H1 (cell line): Measurements from ENCODE around the gene SAAL1. TPM values are rescaled to one million over a fixed set of nuclear protein-coding genes. Genes with fewer than 3 reads are reported as not detected.

Experiments used
- CTCF ChIA-PET: fragments of 300-600 bp; sonication (Branson Sonifier 250); formaldehyde crosslinking; loops from one replicate; lab custom pipeline; 2021; ENCODE audit not compliant: partially characterized antibody; lab: Charles Lee
- POLR2A ChIA-PET: fragments of 300-600 bp; sonication (Branson Sonifier 250); formaldehyde crosslinking; loops from one replicate; lab custom pipeline; 2021; ENCODE audit warnings: inconsistent platforms; ENCODE audit not compliant: partially characterized antibody; lab: Charles Lee
- DNase-seq, 2 experiments: peaks; one replicate each; pipeline versions ENCODE4 v3.0.0 to v3.0.0-alpha.2; 2010 to 2022; ENCODE audit warnings: low spot score in 2 of 2, low read depth in 1 of 2, mixed read lengths in 1 of 2
- FAIRE-seq: peaks from 2 replicates; lab custom pipeline; 2011; peaks lifted over from hg19 to GRCh38; lab: Jason Lieb, UNC
- H2AFZ ChIP-seq: 2 replicates; pipeline ENCODE4 v1.8.1; 2012; ENCODE audit warnings: low read length, inconsistent platforms
- H2AK5ac ChIP-seq: 2 replicates; pipeline ENCODE4 v1.6.1; 2013; ENCODE audit warnings: low read depth, low read length
- H2BK120ac ChIP-seq: replicated peaks from 2 replicates; pipeline ENCODE3; 2013; ENCODE audit warnings: low read depth, low read length, inconsistent platforms
- H2BK12ac ChIP-seq: 2 replicates; pipeline ENCODE4 v1.6.1; 2013; ENCODE audit warnings: low read depth, low read length
- H2BK15ac ChIP-seq: 2 replicates; pipeline ENCODE4 v1.6.1; 2013; ENCODE audit warnings: low read length
- H2BK20ac ChIP-seq: 2 replicates; pipeline ENCODE4 v1.6.1; 2013; ENCODE audit warnings: low read length
- H2BK5ac ChIP-seq: 2 replicates; pipeline ENCODE4 v1.6.1; 2013; ENCODE audit warnings: low read depth, low read length
- H3K14ac ChIP-seq: 2 replicates; pipeline ENCODE4 v1.6.1; 2013; ENCODE audit warnings: inconsistent platforms; ENCODE audit not compliant: insufficient read length
- H3K18ac ChIP-seq: 2 replicates; pipeline ENCODE4 v1.6.1; 2013; ENCODE audit warnings: low read length; ENCODE audit errors: extremely low read depth
- H3K23ac ChIP-seq: 2 replicates; pipeline ENCODE4 v1.6.1; 2013; ENCODE audit warnings: inconsistent platforms; ENCODE audit not compliant: insufficient read length
- H3K23me2 ChIP-seq: 2 replicates; pipeline ENCODE4 v1.6.1; 2013; ENCODE audit warnings: low read depth, low read length
- H3K27ac ChIP-seq: 2 replicates; pipeline ENCODE4 v1.6.1; 2011; ENCODE audit warnings: low read depth, low read length, inconsistent platforms
- H3K27me3 ChIP-seq, 4 experiments: replicated peaks in 1 of 4; 1 replicate in 1 of 4; 2 replicates in 3 of 4; pipeline versions ENCODE4 v1.6.1 to v1.8.1; 2011 to 2013; ENCODE audit warnings: low read length in 3 of 4, mild to moderate bottlenecking in 3 of 4, inconsistent platforms in 2 of 4, mixed read lengths in 2 of 4, moderate library complexity in 1 of 4; ENCODE audit not compliant: control insufficient read depth in 3 of 4, insufficient read depth in 3 of 4; ENCODE audit errors: extremely low read depth in 1 of 4
- H3K36me3 ChIP-seq, 4 experiments: 2 replicates each; pipeline versions ENCODE4 v1.6.1 to v1.8.1; 2011 to 2013; ENCODE audit warnings: mild to moderate bottlenecking in 4 of 4, low read length in 3 of 4, moderate library complexity in 2 of 4, control low read depth in 1 of 4, inconsistent platforms in 1 of 4; ENCODE audit not compliant: insufficient read depth in 4 of 4, control insufficient read depth in 2 of 4
- H3K4ac ChIP-seq: replicated peaks from 2 replicates; pipeline ENCODE3; 2013; ENCODE audit warnings: low read length, low read depth, mixed read lengths, inconsistent platforms; ENCODE audit not compliant: insufficient read length
- H3K4me1 ChIP-seq, 4 experiments: replicated peaks in 1 of 4; 1 replicate in 1 of 4; 2 replicates in 3 of 4; pipeline versions ENCODE4 v1.6.1 to v1.8.1; 2011 to 2013; ENCODE audit warnings: low read length in 3 of 4, inconsistent platforms in 2 of 4, mixed read lengths in 1 of 4; ENCODE audit not compliant: insufficient read depth in 4 of 4, control insufficient read depth in 3 of 4
- H3K4me2 ChIP-seq, 2 experiments: 2 replicates each; pipeline versions ENCODE4 v1.6.1 to v1.8.1; 2011 to 2013; ENCODE audit warnings: low read depth in 2 of 2, low read length in 2 of 2, control low read depth in 1 of 2, inconsistent platforms in 1 of 2, mild to moderate bottlenecking in 1 of 2; ENCODE audit not compliant: insufficient read depth in 1 of 2
- H3K4me3 ChIP-seq, 4 experiments: fragments of 200-600, 300-600 bp in 1 of 4; sonication (generic), shearing (Covaris generic), sonication (Bioruptor Twin) in 1 of 4; 2 replicates each; pipeline versions ENCODE4 v1.5.1 to v1.8.1; 2011 to 2016; ENCODE audit warnings: low read length in 4 of 4, low read depth in 3 of 4, control low read depth in 2 of 4, inconsistent platforms in 2 of 4, mild to moderate bottlenecking in 2 of 4, mixed read lengths in 1 of 4, moderate library complexity in 1 of 4; ENCODE audit not compliant: insufficient read depth in 2 of 4; ENCODE audit errors: extremely low read depth in 1 of 4
- H3K56ac ChIP-seq: replicated peaks from 2 replicates; pipeline ENCODE3; 2013; ENCODE audit warnings: low read depth, mild to moderate bottlenecking, mixed read lengths, low read length, inconsistent platforms; ENCODE audit not compliant: insufficient read length
- H3K79me1 ChIP-seq: 2 replicates; pipeline ENCODE4 v1.6.1; 2013; ENCODE audit warnings: low read depth, low read length, control low read depth
- H3K79me2 ChIP-seq, 2 experiments: 2 replicates each; pipeline versions ENCODE4 v1.6.1 to v1.8.1; 2012 to 2013; ENCODE audit warnings: low read length in 2 of 2, mild to moderate bottlenecking in 2 of 2, inconsistent platforms in 1 of 2; ENCODE audit not compliant: insufficient read depth in 2 of 2, control insufficient read depth in 1 of 2
- H3K9ac ChIP-seq, 4 experiments: replicated peaks in 1 of 4; 1 replicate in 1 of 4; 2 replicates in 3 of 4; pipeline versions ENCODE4 v1.6.1 to v1.8.1; 2011 to 2013; ENCODE audit warnings: low read depth in 3 of 4, low read length in 3 of 4, control low read depth in 2 of 4, mild to moderate bottlenecking in 2 of 4, moderate library complexity in 2 of 4, inconsistent platforms in 1 of 4; ENCODE audit errors: extremely low read depth in 1 of 4
- H3K9me3 ChIP-seq, 2 experiments: 2 replicates each; pipeline versions ENCODE4 v1.6.1 to v1.8.1; 2012 to 2013; ENCODE audit warnings: mild to moderate bottlenecking in 2 of 2, moderate library complexity in 2 of 2, control low read depth in 1 of 2, inconsistent platforms in 1 of 2, low read depth in 1 of 2, low read length in 1 of 2, mixed read lengths in 1 of 2; ENCODE audit not compliant: insufficient read depth in 2 of 2
- H4K20me1 ChIP-seq, 2 experiments: replicated peaks in 1 of 2; 2 replicates each; pipeline versions ENCODE3 to v1.8.1; 2011 to 2013; ENCODE audit warnings: inconsistent platforms in 2 of 2, low read length in 2 of 2, mild to moderate bottlenecking in 1 of 2; ENCODE audit not compliant: insufficient read depth in 2 of 2, control insufficient read depth in 1 of 2
- H4K5ac ChIP-seq: 2 replicates; pipeline ENCODE4 v1.6.1; 2013; ENCODE audit warnings: low read length, low read depth, mixed read lengths, inconsistent platforms; ENCODE audit not compliant: insufficient read length
- H4K8ac ChIP-seq: 2 replicates; pipeline ENCODE4 v1.8.0; 2013; ENCODE audit warnings: mild to moderate bottlenecking, moderate library complexity, low read length, inconsistent platforms; ENCODE audit not compliant: insufficient read depth; ENCODE audit errors: extremely low read depth
- H4K91ac ChIP-seq: replicated peaks from 2 replicates; pipeline ENCODE3; 2013; ENCODE audit warnings: low read length, mixed read lengths, inconsistent platforms; ENCODE audit not compliant: insufficient read length
- ATF2 ChIP-seq: IDR thresholded peaks from 2 replicates; pipeline ENCODE4 v1.6.1; 2012; ENCODE audit warnings: low read length, inconsistent platforms
- CTCF ChIP-seq, 3 experiments: IDR thresholded peaks; 1 replicate in 2 of 3; 2 replicates in 1 of 3; pipeline versions ENCODE4 v1.5.1 to v1.6.1; 2011; ENCODE audit warnings: low read length in 3 of 3, mild to moderate bottlenecking in 3 of 3, inconsistent platforms in 2 of 3, low read depth in 1 of 3, moderate library complexity in 1 of 3; ENCODE audit not compliant: insufficient read depth in 1 of 3; ENCODE audit errors: control extremely low read depth in 1 of 3
- FOSL1 ChIP-seq: IDR thresholded peaks from 2 replicates; pipeline ENCODE4 v1.6.1; 2011; ENCODE audit warnings: mild to moderate bottlenecking, low read depth, low read length, moderate library complexity; ENCODE audit not compliant: insufficient read depth
- HDAC6 ChIP-seq: IDR thresholded peaks from one replicate; pipeline ENCODE4 v1.7.1; 2012; ENCODE audit warnings: low read depth, mild to moderate bottlenecking, inconsistent platforms, low read length, moderate library complexity
- KDM1A ChIP-seq: fragments of 200-600, 300-600 bp; sonication (generic); IDR thresholded peaks from 2 replicates; pipeline ENCODE4 v1.7.1; 2016; ENCODE audit warnings: mild to moderate bottlenecking, low read length, borderline replicate concordance
- MAFK ChIP-seq: IDR thresholded peaks from 2 replicates; pipeline ENCODE4 v1.6.1; 2012; ENCODE audit warnings: low read depth, mild to moderate bottlenecking, improper control_type of control experiment, low read length
- SRF ChIP-seq: IDR thresholded peaks from 2 replicates; pipeline ENCODE4 v1.6.1; 2011; ENCODE audit warnings: mild to moderate bottlenecking, low read depth, low read length, moderate library complexity
- TCF12 ChIP-seq: IDR thresholded peaks from 2 replicates; pipeline ENCODE4 v1.6.1; 2011; ENCODE audit warnings: low read depth, mild to moderate bottlenecking, low read length
- WGBS, 2 experiments: shearing (Covaris generic) in 1 of 2; methylation state at CpG; one replicate each; pipeline versions ENCODE4 v1.1.6 to v1.1.7; 2013 to 2015; ENCODE audit warnings: low lambda C conversion rate in 2 of 2, mixed read lengths in 2 of 2, inconsistent platforms in 1 of 2, low coverage in 1 of 2, missing lambda C conversion rate in 1 of 2; ENCODE audit not compliant: insufficient replicate concordance in 2 of 2, insufficient coverage in 1 of 2, insufficient read length in 1 of 2; ENCODE audit errors: extremely low coverage in 1 of 2, missing lambda C conversion rate in 1 of 2; 5-methylcytosine and 5-hydroxymethylcytosine counted together
- polyA plus RNA-seq, 7 experiments: library from polyadenylated mRNA; depleted of rRNA in 3 of 7; stranded (reverse) in 5 of 7; unstranded in 2 of 7; fragments of >200 nt in 5 of 7; fragments of 200-250 nt in 2 of 7; gene quantifications; 1 replicate in 5 of 7; 2 replicates in 1 of 7; 4 replicates in 1 of 7; pipeline versions ENCODE4 v1.2.1 to v1.2.3, GENCODE V29; 2011 to 2013; ENCODE audit warnings: missing spikeins in 2 of 7, mixed read lengths in 2 of 7
- total RNA-seq: library from RNA; stranded (reverse); fragmentation: NEBNext Ultra II Directional; extraction: Animal tissue kit (Norgen Biotek cat#: 25700); gene quantifications from 2 replicates; pipeline ENCODE4 v1.2.1, GENCODE V29; 2021
- TF ChIP-seq, protein P1 (sequence below): IDR thresholded peaks from 2 replicates; pipeline ENCODE4 v1.6.1; 2011; ENCODE audit warnings: low read depth, mild to moderate bottlenecking, low read length; ENCODE audit not compliant: insufficient read depth

Gene SAAL1
- total and polyA plus RNA-seq, 2 of the 8 experiments (the other 6 are each of a cell fraction or from before 2014, with no cell fraction given), result 26.4 to 46.6 TPM

DNA sequence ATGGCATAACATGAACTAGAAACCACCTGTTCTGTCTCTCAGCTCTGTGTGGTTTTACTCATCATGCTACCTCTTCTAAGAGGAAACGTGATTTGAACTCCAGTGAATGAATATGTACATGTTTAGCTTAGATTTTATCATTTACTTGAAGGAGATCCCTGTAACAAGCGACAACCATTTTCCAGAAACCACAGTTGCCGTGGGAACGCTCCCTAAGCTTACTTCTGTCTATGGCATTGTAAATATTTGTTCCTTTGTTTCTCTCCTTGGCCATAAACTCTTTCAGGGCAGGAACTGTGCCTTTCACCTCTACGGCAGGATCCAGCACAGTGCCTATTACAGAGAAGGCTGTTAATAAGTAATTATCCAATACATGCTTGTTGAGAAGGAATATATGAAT is 42.8 kb downstream of the SAAL1 start:
- 88% methylated on average over 5 of the region's 5 CpGs; no CpG with 5 or more reads in 1 of the 2 experiments for WGBS, 2 experiments
- no peak for FAIRE-seq
- TF ChIP-seq MAFK (no peak), KDM1A (no peak), TCF12 (no peak), ATF2 (no peak), FOSL1 (no peak), SRF (no peak), CTCF (IDR thresholded peaks at IDR 0.05; ENCODE audit: control extremely low read depth in 1 of 3, insufficient read depth in 1 of 3, low read depth in 1 of 3, low read length in 3 of 3) (no peak), HDAC6 (no peak)
- TF ChIP-seq, protein P1, sequence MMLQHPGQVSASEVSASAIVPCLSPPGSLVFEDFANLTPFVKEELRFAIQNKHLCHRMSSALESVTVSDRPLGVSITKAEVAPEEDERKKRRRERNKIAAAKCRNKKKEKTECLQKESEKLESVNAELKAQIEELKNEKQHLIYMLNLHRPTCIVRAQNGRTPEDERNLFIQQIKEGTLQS, result no peak

More for the DNA sequence above, 42.8 kb downstream of the SAAL1 start:
- no peak overlapping the region for H4K91ac ChIP-seq
- H2BK120ac ChIP-seq, result no peak overlapping the region
- H3K23ac ChIP-seq, result no peak overlapping the region
- H4K5ac ChIP-seq, result no peak overlapping the region
- no peaks in the 10 kb centered on the region for H3K36me3 ChIP-seq
- ChIA-PET CTCF (interaction anchor here (0.6 to 1.7 kb wide), 5 partner anchors 9 to 104 kb away, joined by 3 to 5 read pairs (median 3); no protein-coding TSS in a partner anchor), POLR2A (no interaction called here)
- no peak overlapping the region for H3K9ac ChIP-seq
- 0 out of 7 replicates have a peak, but pooled peaks cover 0 to 3% (median 0%) of the 10 kb centered on the region in 4 experiments for H3K4me1 ChIP-seq
- no peak overlapping the region for H3K4me3 ChIP-seq
- H3K79me2 ChIP-seq, result no peaks in the 10 kb centered on the region
- no peak overlapping the region for H3K14ac ChIP-seq
- no peak for DNase-seq
- H2AK5ac ChIP-seq, result no peak overlapping the region
- no peak overlapping the region for H2BK12ac ChIP-seq
- no peak overlapping the region for H3K4me2 ChIP-seq
- no peak overlapping the region for H2BK20ac ChIP-seq
- H3K79me1 ChIP-seq, result no peaks in the 10 kb centered on the region
- no peak overlapping the region for H3K4ac ChIP-seq
- H3K27me3 ChIP-seq, result no peaks in the 10 kb centered on the region
- no peaks in the 10 kb centered on the region for H3K23me2 ChIP-seq
- H2AFZ ChIP-seq, result no peak overlapping the region
- no peak overlapping the region for H2BK15ac ChIP-seq
- H3K27ac ChIP-seq, result no peak overlapping the region
- no peaks in the 10 kb centered on the region for H4K20me1 ChIP-seq
- H4K8ac ChIP-seq, result no peak overlapping the region
- H2BK5ac ChIP-seq, result no peak overlapping the region
- H3K9me3 ChIP-seq, result no peaks in the 10 kb centered on the region
- no peak overlapping the region for H3K56ac ChIP-seq
- H3K18ac ChIP-seq, result no peak overlapping the region
